Endothelial cell of umbilical vein (primary cell): ENCODE data around the gene CDK9. TPM values are rescaled to one million over a fixed set of nuclear protein-coding genes. Genes with fewer than 3 reads are reported as not detected.

ENCODE experiments used
- BruUV-seq: library from RNA; stranded (reverse); fragments of 400-500 nt; replicated peaks from 2 replicates; lab custom pipeline; 2021; lab: Mats Ljungman, UMichigan
- CTCF ChIA-PET: fragments of 300-600, 350-600 bp; sonication (Branson Sonifier 250); formaldehyde crosslinking; loops from one replicate; lab custom pipeline; 2021; ENCODE audit warnings: antibody characterized with exemption, inconsistent platforms; lab: Charles Lee
- POLR2A ChIA-PET: fragments of 300-600, 350-600 bp; sonication (Branson Sonifier 250); formaldehyde crosslinking; loops from one replicate; lab custom pipeline; 2021; ENCODE audit warnings: antibody characterized with exemption, inconsistent platforms; lab: Charles Lee
- DNase-seq: peaks from one replicate; pipeline ENCODE4 v3.0.0-alpha.2; 2011; ENCODE audit warnings: low read depth, low spot score
- FAIRE-seq: peaks from 2 replicates; lab custom pipeline; 2011; peaks lifted over from hg19 to GRCh38; lab: Jason Lieb, UNC
- H2AFZ ChIP-seq: 2 replicates; pipeline ENCODE4 v1.6.0; 2012; ENCODE audit warnings: low read depth, low read length, control low read depth, inconsistent platforms
- H3K27ac ChIP-seq: 2 replicates; pipeline ENCODE4 v1.5.1; 2011; ENCODE audit warnings: low read depth, mild to moderate bottlenecking, control low read depth, low read length, moderate library complexity; ENCODE audit not compliant: insufficient read depth
- H3K27me3 ChIP-seq, 2 experiments: 2 replicates each; pipeline versions ENCODE4 v1.6.0 to v1.6.1; 2011; ENCODE audit warnings: low read length in 2 of 2, mixed read lengths in 1 of 2; ENCODE audit not compliant: control insufficient read depth in 2 of 2, insufficient read depth in 2 of 2
- H3K36me3 ChIP-seq, 2 experiments: 2 replicates in 1 of 2; 3 replicates in 1 of 2; pipeline ENCODE4 v1.5.1; 2011; ENCODE audit warnings: low read length in 2 of 2, mild to moderate bottlenecking in 1 of 2, moderate library complexity in 1 of 2; ENCODE audit not compliant: control insufficient read depth in 2 of 2, insufficient read depth in 2 of 2; ENCODE audit errors: extremely low read depth in 1 of 2
- H3K4me1 ChIP-seq: 3 replicates; pipeline ENCODE4 v1.5.1; 2011; ENCODE audit warnings: mild to moderate bottlenecking, low read length; ENCODE audit not compliant: control insufficient read depth, insufficient read depth; ENCODE audit errors: extremely low read depth
- H3K4me2 ChIP-seq: 2 replicates; pipeline ENCODE4 v1.6.1; 2011; ENCODE audit warnings: low read length, control low read depth, mixed read lengths; ENCODE audit not compliant: insufficient read depth
- H3K4me3 ChIP-seq, 3 experiments: fragments of 200-600 bp in 1 of 3; sonication (generic), shearing (Covaris generic) in 1 of 3; replicated peaks in 1 of 3; 2 replicates each; pipeline ENCODE4 v1.5.1; 2011 to 2016; ENCODE audit warnings: control low read depth in 3 of 3, low read length in 3 of 3, mild to moderate bottlenecking in 2 of 3, inconsistent platforms in 1 of 3, low read depth in 1 of 3, moderate library complexity in 1 of 3; ENCODE audit not compliant: insufficient read depth in 1 of 3
- H3K79me2 ChIP-seq: 2 replicates; pipeline ENCODE4 v1.6.0; 2012; ENCODE audit warnings: low read length, inconsistent platforms; ENCODE audit not compliant: control insufficient read depth, insufficient read depth
- H3K9ac ChIP-seq: replicated peaks from 2 replicates; pipeline ENCODE3; 2011; ENCODE audit warnings: low read length, control low read depth; ENCODE audit not compliant: insufficient read depth; ENCODE audit errors: extremely low read depth
- H3K9me1 ChIP-seq: replicated peaks from 3 replicates; pipeline ENCODE4 v1.6.0; 2011; ENCODE audit warnings: mild to moderate bottlenecking, low read length; ENCODE audit not compliant: control insufficient read depth, insufficient read depth; ENCODE audit errors: extremely low read depth
- H3K9me3 ChIP-seq: replicated peaks from 2 replicates; pipeline ENCODE4 v1.5.1; 2012; ENCODE audit warnings: low read length, inconsistent platforms; ENCODE audit not compliant: control insufficient read depth, insufficient read depth
- H4K20me1 ChIP-seq: replicated peaks from 2 replicates; pipeline ENCODE3; 2011; ENCODE audit warnings: mild to moderate bottlenecking, low read length; ENCODE audit not compliant: control insufficient read depth, insufficient read depth; ENCODE audit errors: extremely low read depth
- EZH2 ChIP-seq: IDR thresholded peaks from 2 replicates; pipeline ENCODE4 v1.6.1; 2012; ENCODE audit warnings: borderline replicate concordance, low read depth, mild to moderate bottlenecking, moderate library complexity, low read length, inconsistent platforms; ENCODE audit not compliant: severe bottlenecking
- FOS ChIP-seq: IDR thresholded peaks from 2 replicates; pipeline ENCODE4 v1.6.1; 2011; ENCODE audit warnings: mild to moderate bottlenecking, low read length, moderate library complexity, borderline replicate concordance; ENCODE audit not compliant: insufficient read depth
- GATA2 ChIP-seq: IDR thresholded peaks from 2 replicates; pipeline ENCODE4 v1.7.0; 2011; ENCODE audit warnings: low read depth, mild to moderate bottlenecking, moderate library complexity, mixed read lengths, low read length; ENCODE audit not compliant: insufficient read length, insufficient read depth
- JUN ChIP-seq: IDR thresholded peaks from 2 replicates; pipeline ENCODE4 v1.6.1; 2011; ENCODE audit warnings: borderline replicate concordance, low read depth; ENCODE audit not compliant: insufficient read length, insufficient read depth
- MAX ChIP-seq: IDR thresholded peaks from 2 replicates; pipeline ENCODE4 v1.6.1; 2011; ENCODE audit not compliant: insufficient read depth, insufficient read length
- MYC ChIP-seq: IDR thresholded peaks from one replicate; pipeline ENCODE4 v1.6.1; 2011; ENCODE audit warnings: mild to moderate bottlenecking, low read depth, low read length
- POLR2A ChIP-seq: IDR thresholded peaks from 2 replicates; pipeline ENCODE4 v1.6.1; 2012; ENCODE audit warnings: low read depth, mild to moderate bottlenecking, control low read depth, low read length
- POLR2AphosphoS5 ChIP-seq: IDR thresholded peaks from 2 replicates; pipeline ENCODE4 v1.6.1; 2012; ENCODE audit warnings: low read depth, mild to moderate bottlenecking, control low read depth, low read length, moderate library complexity; ENCODE audit not compliant: insufficient read depth
- dilution Hi-C: fragments of 300-500 bp; cut with MboI; formaldehyde crosslinking; loops from one replicate; pipeline ENCODE4 v1.15.0; 2019; ENCODE audit warnings: low sequenced_read_pairs; ENCODE audit not compliant: extremely low pct_ligation_motif_present
- intact Hi-C: fragments of 100-400 bp; cut with micrococcal nuclease; formaldehyde crosslinking; loops from one replicate; pipeline ENCODE4 v1.10.0; 2022
- polyA plus RNA-seq, 4 experiments: library from polyadenylated mRNA; depleted of rRNA in 3 of 4; stranded (reverse) in 3 of 4; unstranded in 1 of 4; fragments of >200 nt; gene quantifications; 2 replicates each; pipeline versions ENCODE4 v1.2.1 to v1.2.3, GENCODE V29; 2011 to 2012; ENCODE audit warnings: missing spikeins in 1 of 4
- total RNA-seq: library from RNA; stranded (reverse); gene quantifications from 2 replicates; pipeline ENCODE4 v1.2.3, GENCODE V29; 2021
- TF ChIP-seq, protein P1 (sequence below), 2 donors: IDR thresholded peaks; 1 replicate in 1 of 2; 2 replicates in 1 of 2; pipeline ENCODE4 v1.5.1; 2011; ENCODE audit warnings: low read length in 2 of 2, mild to moderate bottlenecking in 2 of 2, moderate library complexity in 2 of 2, control low read depth in 1 of 2, inconsistent platforms in 1 of 2, low read depth in 1 of 2; ENCODE audit not compliant: insufficient read depth in 1 of 2; ENCODE audit errors: extremely low read depth in 1 of 2

CDK9 gene
- total and polyA plus RNA-seq, 2 donors (not counting 3 experiments of a cell fraction or from before 2014, with no cell fraction given), result 92.2 to 124 TPM

GRCh38 chr9:127776924-127777289 is 8.9 kb upstream of the CDK9 start:
- CTCF ChIA-PET, result no interaction called here
- H2AFZ ChIP-seq, result no peak overlapping the region
- no peak overlapping the region for H3K4me2 ChIP-seq
- H4K20me1 ChIP-seq, result no peaks in the 10 kb centered on the region
- no TSS peak for BruUV-seq
- DNase-seq, result no peak
- dilution Hi-C loops (no loop called here), intact Hi-C loops (no loop called here)
- H3K9me3 ChIP-seq, result no peaks in the 10 kb centered on the region
- H3K27me3 ChIP-seq, result no peaks in the 10 kb centered on the region
- no peak overlapping the region for H3K9ac ChIP-seq
- no peaks in the 10 kb centered on the region for H3K79me2 ChIP-seq
- no peaks in the 10 kb centered on the region for H3K9me1 ChIP-seq
- TF ChIP-seq FOS (no peak), EZH2 (no peak), POLR2A (no peak), JUN (no peak), POLR2AphosphoS5 (no peak), MAX (no peak), GATA2 (no peak), MYC (no peak)
- TF ChIP-seq, protein P1, sequence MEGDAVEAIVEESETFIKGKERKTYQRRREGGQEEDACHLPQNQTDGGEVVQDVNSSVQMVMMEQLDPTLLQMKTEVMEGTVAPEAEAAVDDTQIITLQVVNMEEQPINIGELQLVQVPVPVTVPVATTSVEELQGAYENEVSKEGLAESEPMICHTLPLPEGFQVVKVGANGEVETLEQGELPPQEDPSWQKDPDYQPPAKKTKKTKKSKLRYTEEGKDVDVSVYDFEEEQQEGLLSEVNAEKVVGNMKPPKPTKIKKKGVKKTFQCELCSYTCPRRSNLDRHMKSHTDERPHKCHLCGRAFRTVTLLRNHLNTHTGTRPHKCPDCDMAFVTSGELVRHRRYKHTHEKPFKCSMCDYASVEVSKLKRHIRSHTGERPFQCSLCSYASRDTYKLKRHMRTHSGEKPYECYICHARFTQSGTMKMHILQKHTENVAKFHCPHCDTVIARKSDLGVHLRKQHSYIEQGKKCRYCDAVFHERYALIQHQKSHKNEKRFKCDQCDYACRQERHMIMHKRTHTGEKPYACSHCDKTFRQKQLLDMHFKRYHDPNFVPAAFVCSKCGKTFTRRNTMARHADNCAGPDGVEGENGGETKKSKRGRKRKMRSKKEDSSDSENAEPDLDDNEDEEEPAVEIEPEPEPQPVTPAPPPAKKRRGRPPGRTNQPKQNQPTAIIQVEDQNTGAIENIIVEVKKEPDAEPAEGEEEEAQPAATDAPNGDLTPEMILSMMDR (IDR thresholded peaks at IDR 0.05; ENCODE audit: extremely low read depth in 1 of 2, insufficient read depth in 1 of 2, low read depth in 1 of 2, low read length in 2 of 2), result no peak
- POLR2A ChIA-PET, result no interaction called here
- H3K4me3 ChIP-seq, result no peak overlapping the region
- H3K4me1 ChIP-seq, result peaks cover 7% of the 10 kb centered on the region
- no peak for FAIRE-seq
- no peaks in the 10 kb centered on the region for H3K36me3 ChIP-seq
- H3K27ac ChIP-seq, result no peak overlapping the region
